ENCODE measurements around the gene COX5B. TPM values are rescaled to one million over a fixed set of nuclear protein-coding genes. Genes with fewer than 3 reads are reported as not detected.
"Not testable (repeated sequence)": the region's sequence is repeated elsewhere in the genome, so short reads cannot be mapped to it uniquely, and the experiment has no call there.

COX5B gene, protein sequence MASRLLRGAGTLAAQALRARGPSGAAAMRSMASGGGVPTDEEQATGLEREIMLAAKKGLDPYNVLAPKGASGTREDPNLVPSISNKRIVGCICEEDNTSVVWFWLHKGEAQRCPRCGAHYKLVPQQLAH
- total RNA-seq (ENCODE audit: insufficient read depth, low replicate concordance): 204 TPM

DNA sequence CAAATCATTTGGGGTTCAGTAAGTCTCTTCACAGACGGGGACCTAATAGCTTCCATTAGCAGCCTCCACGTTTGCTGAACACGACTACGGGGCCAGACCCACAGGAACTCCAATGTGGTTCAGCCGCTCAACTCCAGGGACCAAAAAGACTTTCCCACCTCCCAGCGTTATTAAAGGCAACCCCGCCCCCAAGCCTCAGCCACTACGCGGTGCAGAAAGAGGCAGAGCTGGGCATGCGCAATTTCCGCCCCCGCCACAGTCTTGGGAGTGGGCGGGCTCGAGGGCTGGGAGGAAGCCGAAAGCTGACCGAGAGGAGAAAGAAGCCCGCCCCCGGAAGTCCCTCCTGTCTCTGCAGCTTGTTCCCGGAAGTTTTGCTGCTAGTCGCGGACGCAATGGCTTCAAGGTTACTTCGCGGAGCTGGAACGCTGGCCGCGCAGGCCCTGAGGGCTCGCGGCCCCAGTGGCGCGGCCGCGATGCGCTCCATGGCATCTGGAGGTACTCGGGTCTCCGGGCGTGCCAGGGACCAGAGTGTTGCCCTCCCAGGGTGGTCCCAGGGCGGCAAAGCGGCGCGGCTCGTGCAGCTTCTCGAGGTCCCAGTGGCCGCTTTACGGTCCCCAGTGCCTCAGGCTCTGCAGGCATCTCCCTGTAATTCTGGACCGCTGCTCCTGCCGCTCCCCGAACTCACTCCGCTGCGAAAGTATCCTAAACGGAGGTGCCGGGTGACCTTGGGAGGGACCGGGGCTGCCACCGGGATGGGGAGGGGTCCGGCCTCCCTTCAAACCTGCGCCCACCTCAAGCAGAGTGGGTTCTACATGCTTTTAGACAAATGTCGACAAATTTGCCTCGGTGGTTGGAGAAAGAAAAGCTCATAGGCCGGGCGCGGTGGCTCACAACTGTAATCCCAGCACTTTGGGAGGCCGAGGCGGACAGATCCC lies at the start of gene COX5B:
COX5B (plus strand) TSS at position 368 of the 935 bp plus-strand sequence; CDS start at position 393, 25 bp downstream.
- peak; percentile 99 for DNase-seq (ENCODE audit: low spot score)

DNA sequence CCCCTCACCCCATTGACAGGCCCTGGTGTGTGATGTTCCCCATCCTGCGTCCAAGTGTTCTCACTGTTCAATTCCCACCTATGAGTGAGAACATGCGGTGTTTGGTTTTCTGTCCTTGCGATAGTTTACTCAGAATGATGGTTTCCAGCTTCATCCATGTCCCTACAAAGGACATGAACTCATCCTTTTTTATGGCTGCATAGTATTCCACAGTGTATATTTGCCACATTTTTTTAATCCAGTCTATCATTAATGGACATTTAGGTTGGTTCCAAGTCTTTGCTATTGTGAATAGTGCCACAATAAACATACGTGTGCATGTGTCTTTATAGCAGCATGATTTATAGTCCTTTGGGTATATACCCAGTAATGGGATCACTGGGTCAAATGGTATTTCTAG lies 49.7 kb upstream of the COX5B start:
- DNase-seq (ENCODE audit: low spot score): not testable (repeated sequence)

DNA sequence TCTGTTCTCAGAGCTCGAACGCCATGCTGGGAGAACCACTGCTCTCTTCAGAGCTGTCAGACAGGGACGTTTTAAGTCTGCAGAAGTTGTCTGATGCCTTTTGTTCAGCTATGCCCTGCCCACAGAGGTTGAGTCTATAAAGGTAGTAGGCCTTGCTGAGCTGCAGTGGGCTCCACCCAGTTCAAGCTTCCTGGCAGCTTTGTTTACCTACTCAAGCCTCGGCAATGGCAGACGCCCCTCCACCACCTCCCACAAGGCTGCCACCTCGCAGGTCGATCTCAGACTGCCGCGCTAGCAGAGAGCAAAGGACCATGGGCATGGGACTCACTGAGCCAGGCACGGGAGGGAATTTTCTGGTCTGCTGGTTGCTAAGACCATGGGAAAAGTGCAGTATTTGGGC lies 44.3 kb upstream of the COX5B start:
- DNase-seq (ENCODE audit: low spot score): not testable (repeated sequence)

DNA sequence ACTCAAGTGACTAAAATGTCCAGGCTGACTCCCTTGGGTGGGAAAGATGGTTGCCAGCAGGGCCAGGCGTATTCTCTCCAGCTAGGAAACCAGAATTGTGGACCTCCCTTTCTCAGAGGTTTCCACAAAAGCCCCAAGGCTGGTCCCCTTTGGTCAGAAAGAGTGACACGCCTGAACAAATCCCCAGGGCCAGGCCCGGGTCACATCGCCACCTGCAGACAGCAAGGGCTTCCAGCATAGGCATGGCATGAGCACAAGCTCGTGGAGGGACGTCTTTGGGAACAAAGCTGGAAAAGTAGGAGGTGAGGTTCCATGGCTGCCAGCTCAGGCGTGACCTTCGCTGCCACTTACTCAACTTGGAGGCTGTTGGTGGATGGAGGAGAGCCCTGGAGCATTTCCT lies 40.8 kb upstream of the COX5B start:
- DNase-seq (ENCODE audit: low spot score): not testable (repeated sequence)

DNA sequence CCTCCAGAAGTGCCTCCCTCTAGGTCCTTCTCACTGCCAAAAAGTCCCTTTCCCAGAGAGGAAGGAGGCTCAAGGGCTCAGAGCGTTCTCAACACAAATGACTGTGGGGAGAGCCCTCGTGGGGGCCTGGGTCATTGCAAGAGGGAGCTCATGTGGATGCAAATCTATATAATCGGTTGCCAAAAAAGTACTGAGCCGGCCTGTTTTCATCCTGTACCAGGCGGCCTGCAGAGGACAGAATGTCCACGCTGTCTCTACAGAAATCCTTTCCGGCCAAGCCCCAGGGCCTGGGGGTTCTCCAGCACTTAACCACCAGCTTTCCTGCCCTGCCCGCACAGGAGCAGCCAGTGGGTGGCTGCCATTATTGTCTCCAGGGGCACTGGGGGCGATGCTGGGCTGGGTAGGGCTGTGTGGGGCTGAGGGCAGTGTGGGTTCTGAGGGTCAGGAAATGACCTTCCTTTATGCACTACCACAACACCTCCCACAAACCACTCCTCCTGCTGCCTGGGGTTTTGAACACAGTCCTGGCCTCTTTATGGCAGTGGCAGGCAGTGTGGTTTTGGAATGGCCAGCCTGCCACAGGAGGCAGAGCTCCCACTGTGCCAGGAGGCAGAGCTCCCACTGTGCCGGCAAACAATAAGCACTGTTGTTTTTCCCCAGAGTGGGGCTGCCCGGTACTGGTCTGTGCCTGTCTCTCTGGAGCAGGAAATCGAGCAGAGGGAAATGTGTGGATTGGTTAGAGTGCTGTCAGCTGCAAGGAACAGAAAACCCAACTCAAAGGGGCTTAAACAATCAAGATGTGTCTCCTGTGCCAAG lies 40.1 kb upstream of the COX5B start:
- DNase-seq (ENCODE audit: low spot score): not testable (repeated sequence)

DNA sequence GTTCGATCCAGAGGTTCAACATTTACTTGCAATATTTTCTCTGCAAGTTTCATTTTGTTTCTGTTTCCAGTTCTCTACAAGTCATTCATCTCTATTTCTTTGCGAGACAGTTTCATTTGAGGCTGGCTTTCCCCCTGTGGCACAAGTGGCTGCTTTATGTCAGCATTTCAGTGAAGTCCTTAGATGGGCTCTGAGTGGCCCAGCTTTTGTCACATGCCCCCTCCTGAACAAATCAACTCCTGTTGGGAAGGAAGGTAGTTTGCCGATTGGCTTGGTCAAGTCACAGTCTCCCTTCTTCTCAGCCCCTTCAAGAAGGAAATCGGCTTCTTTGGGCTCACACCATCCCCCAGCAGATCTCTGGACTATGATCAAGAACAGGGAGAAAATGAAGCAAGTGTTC lies 37.1 kb upstream of the COX5B start:
- not testable (repeated sequence) for DNase-seq (ENCODE audit: low spot score)

DNA sequence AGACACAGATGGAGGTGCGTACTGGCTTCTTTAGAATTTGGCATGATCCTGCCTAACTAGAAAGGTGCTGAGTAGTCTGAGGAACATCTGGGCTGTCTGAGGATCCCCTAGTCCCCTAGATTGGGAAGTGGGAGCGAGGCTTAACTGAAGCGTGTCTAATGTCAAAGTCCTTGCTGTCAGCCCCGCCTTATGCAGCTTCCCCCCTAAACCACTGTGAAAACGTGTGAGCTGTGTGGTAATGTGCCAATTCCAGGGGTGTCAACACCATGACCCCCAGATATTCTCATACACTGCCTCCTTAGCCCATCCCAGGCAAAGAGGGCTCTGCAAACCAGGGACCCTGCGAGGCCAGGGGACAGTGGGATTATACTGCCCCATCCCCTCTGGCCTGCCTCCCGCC lies 34.0 kb upstream of the COX5B start:
- not testable (repeated sequence) for DNase-seq (ENCODE audit: low spot score)

DNA sequence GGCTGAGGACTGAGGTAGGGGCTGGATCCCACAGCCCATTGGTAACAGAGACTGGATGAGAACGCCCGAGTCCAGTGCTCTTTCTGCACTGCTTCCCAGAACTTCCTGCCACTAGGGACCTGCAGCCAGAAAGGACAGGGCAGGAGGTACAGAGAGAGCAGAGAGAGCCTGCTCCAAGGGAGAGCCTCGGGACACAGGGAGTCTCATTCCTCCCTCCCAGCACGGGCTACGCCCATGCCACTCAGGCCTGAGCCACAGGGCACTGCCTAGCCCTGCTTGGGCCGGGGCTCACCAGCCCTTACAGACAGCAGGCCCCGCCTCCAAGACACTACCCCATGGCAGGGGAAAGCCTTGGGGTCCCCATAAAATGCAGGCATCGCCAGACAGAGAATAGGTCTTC lies 30.1 kb upstream of the COX5B start:
- DNase-seq (ENCODE audit: low spot score): not testable (repeated sequence)

DNA sequence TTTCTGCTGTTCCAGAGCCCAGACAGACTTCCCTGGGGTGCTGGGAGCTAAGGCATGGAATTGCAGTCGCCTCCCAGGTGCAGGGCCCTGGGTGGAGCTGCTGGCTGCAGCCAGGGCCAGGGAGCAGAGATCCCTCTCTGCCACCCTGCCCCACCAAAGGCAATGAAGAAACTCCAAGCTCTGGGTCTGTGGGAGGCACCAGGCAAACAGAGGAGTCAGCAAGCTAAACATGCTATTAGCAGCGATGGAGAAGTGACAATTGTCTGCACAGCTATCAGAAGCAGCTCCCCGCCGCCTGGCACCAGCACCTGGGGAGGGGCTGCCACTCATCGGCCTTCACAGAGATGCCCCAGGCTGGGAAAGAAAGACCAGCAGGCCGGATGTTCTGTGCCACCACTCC lies 28.0 kb upstream of the COX5B start:
- no peak for DNase-seq (ENCODE audit: low spot score)

DNA sequence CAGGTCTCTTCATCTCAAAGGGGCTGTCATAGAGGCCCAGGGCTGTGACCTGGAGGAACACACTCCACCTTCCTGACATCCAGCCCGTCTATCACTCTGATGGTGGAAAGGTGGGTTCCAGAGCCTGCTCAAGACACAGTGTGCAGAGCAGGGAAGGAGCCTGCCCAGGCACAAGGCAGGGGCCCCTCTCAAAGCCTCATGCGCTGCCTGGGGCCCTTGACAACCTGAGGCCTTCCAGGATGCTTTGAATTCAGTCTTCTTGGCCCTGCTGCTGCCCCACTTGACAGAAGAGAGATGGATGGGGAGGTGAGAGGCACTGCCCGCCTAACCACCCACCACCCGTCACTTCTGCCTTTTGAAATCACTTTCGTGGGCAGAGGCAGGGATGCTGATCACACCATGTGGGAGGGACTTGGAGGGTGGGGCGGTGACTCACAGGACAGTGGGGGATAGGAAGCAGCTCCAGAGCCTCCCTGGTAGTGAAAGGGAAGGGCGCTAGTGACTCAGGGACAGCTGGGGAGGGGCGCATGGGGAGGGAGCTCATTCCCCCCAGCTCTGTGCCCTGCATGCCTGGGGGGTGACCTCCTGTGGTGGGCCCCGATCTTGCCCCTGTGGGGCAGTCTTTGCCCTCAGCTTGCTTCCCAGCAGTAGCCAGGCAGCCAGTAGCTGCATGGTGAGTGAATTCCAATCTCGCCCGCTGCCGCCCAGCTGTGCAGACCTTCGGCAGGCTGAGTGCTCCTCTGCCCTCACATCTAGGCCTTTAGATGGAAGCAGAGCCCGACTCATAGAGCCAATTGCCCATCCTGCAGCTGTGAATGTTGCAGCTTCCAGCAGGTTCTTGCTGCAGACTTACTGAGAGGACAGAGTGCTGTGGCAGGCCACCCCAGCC lies 26.7 kb upstream of the COX5B start:
- not testable (repeated sequence) for DNase-seq (ENCODE audit: low spot score)

DNA sequence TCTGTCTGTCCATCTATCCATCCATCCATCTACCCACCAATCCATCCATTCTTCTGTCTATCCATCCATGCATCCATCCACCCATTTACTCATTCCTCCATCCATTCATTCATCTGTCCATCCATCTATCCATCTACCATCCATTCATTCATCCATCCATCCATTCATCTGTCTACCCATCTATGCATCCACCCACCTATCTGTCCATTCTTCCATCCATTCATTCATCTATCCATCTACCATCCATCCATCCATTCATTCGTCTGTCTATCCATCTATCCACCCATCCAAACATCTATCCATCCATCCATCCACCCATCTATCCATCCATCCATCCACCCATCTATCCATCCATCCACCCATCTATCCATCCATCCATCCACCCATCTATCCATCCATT lies 25.4 kb upstream of the COX5B start:
- DNase-seq (ENCODE audit: low spot score): not testable (repeated sequence)

DNA sequence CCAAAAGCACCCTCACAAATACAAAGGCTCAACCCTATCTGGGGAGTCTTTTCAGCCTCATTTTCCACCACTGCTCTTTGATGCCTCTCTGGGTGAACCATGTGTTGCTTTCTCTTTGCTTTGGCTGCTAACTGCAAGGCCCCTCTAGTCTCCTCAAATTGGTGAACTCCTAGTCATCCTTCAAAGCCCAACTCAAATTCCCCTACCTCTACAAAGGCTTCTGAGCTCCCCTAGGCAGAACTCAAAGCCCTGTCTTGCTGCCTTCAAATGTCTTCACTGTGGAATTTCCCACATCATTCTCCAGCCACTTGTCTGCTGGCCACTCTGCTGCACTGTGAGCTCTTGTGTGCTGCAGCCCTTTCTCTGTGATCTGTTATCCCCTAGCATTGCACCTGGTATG lies 22.9 kb upstream of the COX5B start:
- DNase-seq (ENCODE audit: low spot score): not testable (repeated sequence)

DNA sequence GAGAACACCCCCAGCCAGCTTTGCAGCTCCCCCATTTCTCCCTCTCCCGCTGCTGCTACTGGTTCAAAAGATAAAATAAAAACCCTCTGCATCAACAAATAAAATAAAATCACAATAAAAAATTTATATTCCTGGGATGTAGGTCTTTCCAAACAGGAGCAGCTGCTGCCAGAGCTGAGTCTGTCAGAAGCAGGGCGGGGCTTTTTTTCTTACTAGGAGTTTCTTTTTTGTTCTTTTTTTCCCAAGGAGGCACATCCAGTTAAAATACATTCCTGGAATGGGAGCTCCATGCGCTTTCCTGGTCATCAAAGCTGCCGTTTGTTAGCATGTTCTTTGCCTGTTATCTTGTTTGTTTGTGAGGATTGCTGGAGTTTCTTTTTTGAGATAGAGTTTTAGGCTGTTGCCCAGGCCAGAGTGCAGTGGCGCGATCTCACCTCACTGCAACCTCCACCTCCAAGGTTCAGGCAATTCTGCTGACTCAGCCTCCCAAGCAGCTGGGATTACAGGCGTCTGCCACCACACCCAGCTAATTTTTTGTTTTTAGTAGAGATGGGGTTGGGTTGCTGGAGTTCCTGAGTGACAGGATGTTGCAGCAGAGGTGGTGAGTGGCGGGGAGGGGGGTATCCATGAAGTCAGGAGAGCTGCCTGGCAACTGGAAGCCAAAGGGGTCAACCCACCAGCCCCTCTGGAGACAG lies 20.4 kb upstream of the COX5B start:
- not testable (repeated sequence) for DNase-seq (ENCODE audit: low spot score)

DNA sequence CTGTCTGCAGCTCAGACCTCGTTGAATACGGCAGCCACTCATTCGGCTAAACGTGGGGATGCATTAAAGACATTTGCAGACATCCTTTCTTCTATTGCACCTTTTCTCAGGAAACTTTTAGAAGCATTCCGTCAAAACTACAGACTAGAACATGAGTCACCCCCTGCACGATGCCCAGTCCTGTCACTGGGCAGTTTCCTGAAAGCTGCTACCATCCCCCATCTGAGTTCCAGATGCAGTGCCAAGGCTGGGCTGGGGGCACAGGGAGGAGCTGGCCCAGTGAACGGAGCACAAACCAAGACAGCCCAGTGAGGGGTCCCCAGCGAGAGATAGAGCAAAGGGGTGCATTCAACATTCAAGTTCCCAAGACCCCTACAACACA lies 19.8 kb upstream of the COX5B start:
- not testable (repeated sequence) for DNase-seq (ENCODE audit: low spot score)

DNA sequence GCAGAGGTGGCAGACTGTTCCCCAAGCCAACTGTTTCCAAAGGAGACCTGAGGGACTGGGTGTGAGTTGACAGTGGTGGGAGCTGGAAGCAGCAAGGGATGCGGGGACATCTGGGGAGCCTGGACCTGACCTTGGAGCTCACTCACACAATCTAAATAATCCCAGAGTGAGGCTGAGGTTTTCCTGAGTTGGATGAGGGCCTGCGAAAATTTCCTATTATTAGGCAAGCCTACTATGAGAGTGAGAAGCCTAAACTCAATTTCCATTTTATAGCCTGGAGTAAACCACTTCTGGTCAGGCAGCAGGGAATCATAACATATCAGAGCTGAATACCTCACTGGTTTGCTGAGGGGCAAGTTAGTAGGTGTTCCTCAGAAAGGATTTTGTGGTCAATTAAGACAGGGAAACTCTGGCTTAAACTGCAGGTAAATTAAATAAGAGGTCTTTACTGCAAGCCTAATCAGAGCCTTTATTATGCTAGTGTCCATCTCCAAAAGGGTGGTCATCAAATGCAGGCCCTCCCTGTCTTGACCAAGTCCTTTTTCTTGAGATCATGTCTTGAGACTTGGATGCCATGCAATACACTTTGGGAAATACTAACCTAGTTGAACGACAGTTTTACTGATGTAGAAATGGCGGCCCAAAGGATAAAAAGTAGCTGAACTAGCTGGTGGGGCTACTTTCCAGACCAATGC lies 1.7 kb upstream of the COX5B start:
- DNase-seq (ENCODE audit: low spot score): no peak

DNA sequence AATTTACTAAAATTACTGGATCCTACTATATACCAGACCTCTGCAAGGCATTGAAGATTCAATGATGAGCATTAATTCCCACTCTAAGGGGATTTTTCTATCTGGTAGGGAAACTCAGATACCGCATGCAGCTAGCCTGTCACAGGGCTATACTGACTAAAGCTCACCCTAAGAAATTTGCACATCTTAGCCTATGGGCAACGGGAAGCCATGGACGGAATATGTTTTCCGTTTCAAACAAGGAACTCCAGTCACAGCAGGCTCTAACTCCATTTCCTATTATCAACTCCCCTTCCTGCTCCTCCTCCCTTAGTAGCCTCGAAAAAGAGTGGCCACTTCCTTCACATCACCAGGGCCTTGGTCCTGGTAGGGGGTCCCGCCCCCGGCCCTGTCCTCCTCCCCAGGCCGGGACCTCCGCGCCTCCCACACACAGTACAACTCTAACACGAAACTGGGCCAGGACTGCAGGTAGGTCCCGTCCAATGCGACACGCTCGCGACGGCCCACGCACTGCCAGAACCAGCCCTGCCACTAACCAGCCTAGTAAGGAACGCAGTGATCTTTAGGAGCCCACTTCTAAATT lies 659 bp upstream of the COX5B start:
- DNase-seq (ENCODE audit: low spot score): no peak

DNA sequence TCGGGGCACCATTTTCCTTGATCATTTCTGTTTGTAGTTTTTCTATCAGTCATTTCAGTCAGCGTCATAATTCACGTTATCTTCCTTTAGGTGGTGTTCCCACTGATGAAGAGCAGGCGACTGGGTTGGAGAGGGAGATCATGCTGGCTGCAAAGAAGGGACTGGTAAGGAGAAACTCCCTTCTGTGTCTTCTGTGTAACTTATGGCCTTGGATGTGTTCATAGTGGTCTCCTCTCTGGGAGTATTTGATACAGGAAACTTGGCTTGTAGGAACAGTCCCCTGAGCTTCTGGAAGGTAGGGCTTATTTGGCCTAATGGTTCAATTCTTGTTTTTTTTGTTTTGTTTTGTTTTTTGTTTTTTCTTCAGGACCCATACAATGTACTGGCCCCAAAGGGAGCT lies 1.1 kb downstream of the COX5B start:
- no peak for DNase-seq (ENCODE audit: low spot score)

DNA sequence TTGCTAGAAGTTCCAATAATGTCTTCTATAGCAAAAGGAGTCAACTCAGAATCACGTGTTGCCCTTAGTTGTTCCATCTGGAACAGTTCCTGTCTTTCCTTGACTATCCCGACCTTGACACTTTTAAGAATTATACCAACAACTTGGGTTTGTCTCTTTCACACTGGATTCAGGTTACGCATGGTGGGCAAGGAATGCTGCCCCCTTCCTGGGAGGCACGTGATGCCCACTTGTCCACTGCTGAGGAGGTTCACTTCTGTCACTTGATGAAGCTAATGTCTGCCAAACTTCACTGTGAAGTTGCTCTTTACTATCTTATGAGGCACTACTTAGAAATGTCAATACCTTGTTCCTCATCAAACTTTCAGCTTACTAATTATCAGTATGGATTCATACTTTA lies 5.3 kb downstream of the COX5B start:
- DNase-seq (ENCODE audit: low spot score): no peak

DNA sequence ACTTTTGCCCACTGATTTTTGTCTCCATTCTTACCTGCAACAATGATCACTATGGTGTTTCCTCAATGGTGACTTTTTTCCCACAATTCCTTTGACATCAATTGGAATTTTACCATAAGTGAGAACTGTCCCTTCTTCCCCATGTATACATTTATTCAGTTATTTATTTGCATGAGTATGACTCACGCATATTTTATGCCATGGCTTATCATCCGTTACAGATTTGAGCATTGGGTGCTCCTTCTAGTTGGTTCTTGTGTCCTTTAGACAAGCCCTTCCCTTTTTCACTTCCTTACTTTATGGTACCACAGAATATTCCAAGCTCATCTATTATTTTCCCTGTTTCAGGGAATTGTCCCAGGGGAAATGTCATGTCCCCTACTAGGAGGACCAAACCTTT lies 7.6 kb downstream of the COX5B start:
- no peak for DNase-seq (ENCODE audit: low spot score)

DNA sequence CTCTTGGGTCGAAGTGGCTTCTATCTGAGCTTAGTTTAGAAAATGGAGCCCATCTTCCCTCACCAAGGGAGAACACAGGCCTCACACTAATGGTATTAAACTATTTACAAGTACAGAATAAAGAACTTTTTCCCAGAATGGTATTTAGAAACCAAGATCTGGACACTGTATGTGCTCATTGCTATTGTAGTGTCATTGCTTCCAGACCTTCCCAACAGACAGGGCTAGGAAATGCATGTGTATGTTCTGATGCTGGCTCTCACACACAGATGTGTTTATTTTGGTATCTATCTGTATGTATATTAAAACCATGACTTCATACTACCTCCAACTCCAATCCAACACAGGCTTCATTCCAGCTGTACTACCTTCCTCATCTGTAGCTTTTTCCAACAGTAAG lies 8.0 kb downstream of the COX5B start:
- DNase-seq (ENCODE audit: low spot score): no peak
